GM23248 (cell line): ENCODE results near the gene XXYLT1.
"Not testable (repeated sequence)": the region's sequence is repeated elsewhere in the genome, so short reads cannot be mapped to it uniquely, and the experiment has no call there.

Experiments used
- EZH2 ChIP-seq: fragments of 200-600 bp; sonication (generic); IDR thresholded peaks from 2 replicates; pipeline ENCODE4 v1.6.1; 2018; ENCODE audit warnings: antibody characterized with exemption, mild to moderate bottlenecking; ENCODE audit not compliant: insufficient read depth, poor library complexity, severe bottlenecking
- EZH2phosphoT487 ChIP-seq: fragments of 200-600 bp; sonication (generic); IDR thresholded peaks from 2 replicates; pipeline ENCODE4 v1.6.1; 2018; ENCODE audit warnings: antibody characterized with exemption, moderate library complexity, mild to moderate bottlenecking, low read depth; ENCODE audit not compliant: insufficient read depth

- not testable (repeated sequence) for TF ChIP-seq EZH2phosphoT487, EZH2
Observed at GRCh38 chr3:195107031-195107430, 163.9 kb downstream of the XXYLT1 start.
